HG02973 (cell line): ENCODE data around the gene HEYL.

Source experiments
- ATAC-seq: cut with Tn5 transposase; IDR thresholded peaks from one replicate; pipeline ENCODE4 v1.9.1; 2021; ENCODE audit warnings: moderate library complexity; ENCODE audit not compliant: unreplicated experiment

The HEYL gene

DNA sequence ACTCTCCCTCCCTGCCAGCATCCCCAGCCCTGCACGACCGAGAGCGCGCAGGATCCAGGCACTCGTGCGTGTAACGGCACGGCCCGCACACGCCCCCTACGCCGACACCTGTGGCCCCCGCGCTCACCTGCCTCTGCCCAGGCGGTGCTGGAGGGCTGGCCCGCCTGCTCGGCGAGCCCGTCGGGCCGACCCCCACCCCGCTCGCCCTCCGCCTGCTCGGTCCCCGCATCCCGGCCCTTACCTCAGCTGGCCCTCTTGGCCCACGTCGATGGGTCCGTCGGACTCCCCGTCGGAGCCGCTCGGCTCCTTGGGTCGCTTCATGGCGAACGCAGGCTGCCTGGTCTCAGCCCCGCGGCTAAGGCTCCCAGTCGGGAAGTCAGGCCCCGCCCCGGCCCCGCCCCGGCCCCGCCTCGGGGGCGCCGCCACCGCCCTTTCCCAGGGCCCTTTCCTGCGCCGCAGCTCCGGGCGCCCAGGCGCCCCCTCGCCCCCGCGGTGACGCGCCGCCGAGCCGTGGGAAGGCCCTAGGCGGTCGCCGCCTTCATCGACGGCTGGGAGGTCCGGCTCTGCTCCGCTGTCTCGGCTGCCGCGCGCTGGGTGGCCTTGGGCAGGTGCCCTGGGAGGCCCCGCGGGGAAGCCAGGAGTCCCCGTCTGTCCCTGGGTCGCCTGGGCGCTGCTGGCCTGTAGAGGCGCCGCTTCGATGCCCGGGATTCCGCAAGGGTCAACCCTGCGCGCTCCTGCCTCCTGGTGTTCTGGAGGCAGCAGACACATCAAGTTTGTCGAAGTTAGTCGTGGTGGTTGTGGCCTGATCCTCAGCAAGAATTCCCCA is at the start of gene HEYL:
HEYL (minus strand) TSS at position 339 of the 826 bp plus-strand sequence; CDS start at position 321, 18 bp downstream.
- ATAC-seq, result no peak

GRCh38 chr1:39689214-39689613 is 49.8 kb upstream of the HEYL start:
- no peak for ATAC-seq

GRCh38 chr1:39688706-39689105 is 49.3 kb upstream of the HEYL start:
- ATAC-seq, result no peak

- no peak for ATAC-seq
These were observed 47.8 kb upstream of the HEYL start for GRCh38 chr1:39687243-39687642.

DNA sequence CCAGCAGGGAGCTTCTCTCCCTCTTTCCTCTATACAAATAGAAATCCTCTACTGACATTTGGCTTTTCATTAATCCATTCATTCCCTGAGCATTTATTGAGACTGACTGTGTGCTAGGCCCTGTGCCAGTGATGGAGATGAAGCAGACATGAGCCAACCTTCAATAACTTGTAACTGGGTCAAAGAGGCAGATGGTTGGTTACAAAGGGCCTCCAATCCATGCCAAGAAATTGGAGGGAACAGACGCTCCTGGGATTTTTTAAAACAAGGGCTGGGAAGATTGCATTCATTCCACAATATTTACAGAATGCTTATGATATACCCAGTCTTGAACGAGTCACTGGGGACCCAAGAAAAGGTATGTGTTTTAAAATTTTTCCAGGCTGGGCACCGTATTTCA is 45.6 kb upstream of the HEYL start:
- no peak for ATAC-seq

DNA sequence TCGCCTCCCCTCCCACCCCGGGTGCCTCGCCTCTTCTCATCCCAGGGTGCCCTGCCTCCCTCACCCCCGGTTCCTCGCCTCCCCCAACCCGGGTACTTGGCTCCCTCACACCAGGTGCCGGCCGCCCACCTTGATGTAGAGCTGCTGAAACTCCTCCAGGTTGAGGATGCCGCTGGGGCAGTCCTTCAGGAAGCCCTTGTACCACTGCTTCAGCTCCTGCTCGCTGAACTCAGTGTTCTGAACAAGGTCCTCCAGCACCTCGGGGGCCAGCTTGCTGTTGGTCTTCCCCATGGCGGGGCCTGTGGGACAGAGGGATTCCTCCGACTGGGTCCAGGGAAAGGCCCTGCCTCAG is 44.8 kb upstream of the HEYL start:
- ATAC-seq, result no peak

DNA sequence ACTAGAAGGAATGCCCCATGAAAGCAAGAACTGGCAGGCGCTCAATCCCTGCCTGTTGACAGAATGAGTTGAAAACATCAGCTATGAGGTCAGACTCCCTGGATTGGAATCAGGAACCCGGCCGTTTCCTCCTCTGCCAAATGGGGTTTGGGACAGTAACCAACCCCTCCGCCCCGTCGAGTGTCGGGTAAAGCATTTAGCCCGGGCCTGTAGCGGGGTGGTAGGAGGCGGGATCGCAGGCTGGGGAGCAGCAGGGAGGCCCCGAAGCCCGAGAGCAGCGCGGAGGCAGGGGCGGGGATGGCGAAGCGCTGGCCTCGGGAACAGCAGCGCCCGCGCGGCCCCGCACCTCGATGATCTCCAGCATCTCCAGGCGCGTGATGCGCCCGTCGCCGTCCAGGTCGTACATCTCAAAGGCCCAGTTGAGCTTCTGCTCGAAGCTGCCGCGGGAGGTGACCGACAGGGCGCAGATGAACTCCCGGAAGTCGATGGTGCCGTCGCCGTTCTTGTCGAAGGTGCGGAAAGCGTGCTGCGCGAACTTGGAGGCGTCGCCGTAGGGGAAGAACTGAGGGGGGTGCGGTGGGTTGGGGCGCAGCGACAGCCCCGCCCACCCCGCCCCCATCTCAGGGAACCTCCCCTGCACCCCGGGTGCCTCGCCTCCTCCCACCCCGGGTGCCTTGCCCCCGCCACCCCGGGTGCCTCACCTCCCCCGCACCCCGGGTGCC is 44.3 kb upstream of the HEYL start:
- ATAC-seq, result no peak

GRCh38 chr1:39681999-39682398 is 42.6 kb upstream of the HEYL start:
- no peak for ATAC-seq

GRCh38 chr1:39681294-39681693 is 41.9 kb upstream of the HEYL start:
- no peak for ATAC-seq

GRCh38 chr1:39680751-39681150 is 41.3 kb upstream of the HEYL start:
- no peak for ATAC-seq

- ATAC-seq, result no peak
These were observed 40.4 kb upstream of the HEYL start for GRCh38 chr1:39679821-39680220.

DNA sequence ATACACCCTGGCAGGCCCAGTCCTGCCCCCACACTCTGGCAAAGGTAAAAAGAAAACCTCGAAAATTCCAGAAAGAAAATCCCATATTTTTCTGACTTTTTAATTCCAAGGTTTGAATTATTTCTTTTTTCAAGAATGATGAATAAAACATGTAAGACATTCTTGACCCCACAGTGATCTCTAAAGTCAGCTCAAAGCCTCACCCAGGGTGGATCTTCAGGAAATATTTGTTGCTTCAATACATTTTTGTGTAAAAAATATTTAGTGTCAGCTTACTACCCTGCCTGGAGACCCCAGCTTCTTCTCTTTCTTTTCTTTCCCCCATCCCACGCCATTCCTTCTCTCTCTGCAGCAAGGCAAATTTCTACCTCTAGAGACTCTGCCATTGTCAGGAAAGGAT is 39.4 kb upstream of the HEYL start:
- no peak for ATAC-seq

GRCh38 chr1:39677645-39678044 is 38.2 kb upstream of the HEYL start:
- ATAC-seq, result no peak

- ATAC-seq, result no peak
These were observed 37.6 kb upstream of the HEYL start for GRCh38 chr1:39676948-39677548.

DNA sequence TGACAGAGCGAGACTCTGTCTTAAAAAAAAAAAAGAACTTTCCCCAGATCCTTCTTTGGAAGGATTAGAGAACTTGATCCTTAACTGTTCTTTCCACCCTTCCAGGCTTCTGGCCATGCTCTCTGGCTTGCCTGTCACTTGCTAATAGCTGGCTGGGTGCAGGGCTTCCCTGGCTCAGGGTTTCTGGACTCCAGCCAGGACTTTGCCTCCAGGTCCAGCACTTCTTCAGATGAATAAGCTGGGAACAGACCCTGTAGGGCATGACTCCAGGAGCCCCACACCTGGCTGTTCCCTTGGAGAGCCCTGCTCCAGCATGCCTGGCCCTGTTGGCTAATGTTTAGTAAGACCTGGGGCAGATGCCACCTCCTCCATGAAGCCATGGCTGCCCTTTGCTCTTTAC is 35.8 kb upstream of the HEYL start:
- ATAC-seq, result no peak

DNA sequence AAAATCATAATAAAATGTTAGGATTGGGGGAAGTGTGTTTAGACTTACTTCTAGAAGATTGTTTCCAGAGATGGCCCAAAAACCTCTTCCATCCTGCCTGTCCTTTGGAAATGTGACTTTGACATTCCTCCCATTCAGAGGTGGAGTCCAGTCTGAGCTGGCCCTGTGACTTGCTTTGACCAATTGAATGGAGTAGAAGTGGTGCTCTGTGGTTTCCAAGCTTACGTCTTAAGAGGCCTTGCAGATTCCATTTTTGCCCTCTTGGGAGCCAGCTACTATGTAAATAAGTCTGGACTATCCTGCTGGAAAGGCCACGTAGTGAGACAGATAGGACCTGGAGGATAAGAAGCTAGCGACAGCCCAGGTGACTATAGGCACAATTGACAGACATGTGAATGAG is 33.8 kb upstream of the HEYL start:
- no peak for ATAC-seq

DNA sequence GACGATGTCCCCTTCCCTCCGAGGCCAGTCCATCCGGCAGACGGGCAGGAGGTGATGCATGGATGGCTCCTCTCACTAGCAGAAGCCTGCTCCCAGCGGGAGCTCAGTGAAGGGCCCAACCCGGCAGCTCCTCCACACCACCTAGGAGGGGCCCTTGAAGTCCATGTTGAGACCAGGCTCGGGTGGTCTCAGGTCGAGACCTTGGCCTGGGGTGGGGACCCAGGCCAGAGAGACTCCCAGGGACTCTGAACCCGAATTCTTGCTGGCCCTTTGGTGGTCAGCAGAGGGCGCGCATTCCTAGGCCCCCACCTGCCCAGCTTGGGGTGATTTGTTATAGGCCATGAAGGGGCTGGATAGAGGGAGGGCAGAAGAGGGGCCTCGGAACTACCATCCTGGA is 33.1 kb upstream of the HEYL start:
- no peak for ATAC-seq

DNA sequence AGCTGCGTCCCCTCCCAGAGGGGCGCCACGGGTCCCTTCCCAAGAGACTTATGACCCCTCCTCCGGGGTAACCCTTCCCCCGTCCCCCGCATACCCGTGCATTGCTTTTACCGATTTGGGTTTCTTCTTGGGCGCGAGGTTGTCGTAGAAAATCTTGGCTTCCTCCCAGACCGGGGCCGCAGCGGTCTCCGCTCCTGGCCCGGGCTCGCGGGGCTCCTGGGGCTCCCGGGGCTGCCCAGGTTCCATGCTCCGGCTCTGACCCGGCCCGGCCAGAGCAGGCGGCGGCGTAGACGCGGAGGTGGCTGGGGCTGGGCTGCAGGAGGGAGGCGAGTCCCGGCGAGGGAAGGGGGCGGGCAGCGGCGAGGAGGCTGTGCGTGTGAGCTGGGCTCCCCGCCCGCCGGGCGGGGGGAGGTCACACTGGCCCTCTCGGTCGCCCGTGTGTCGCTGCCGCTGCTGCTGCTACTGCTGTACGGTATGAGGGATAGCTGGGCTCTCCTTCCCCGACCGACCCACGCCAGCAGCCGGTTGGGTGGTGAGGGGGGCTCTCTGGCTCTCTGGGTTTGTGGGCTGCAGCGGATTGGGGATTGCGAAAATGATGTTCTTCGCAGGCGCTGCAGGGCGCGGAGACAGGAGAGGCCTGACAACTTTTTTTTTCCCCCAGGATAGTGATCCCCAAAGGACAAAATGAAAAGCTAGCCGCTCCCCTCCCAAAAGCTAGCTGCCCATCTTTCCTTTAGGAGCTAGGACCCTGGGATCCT is 32.5 kb upstream of the HEYL start, which contains the start of gene NT5C1A:
NT5C1A (minus strand) TSS at position 315 of the 758 bp plus-strand sequence; CDS start at position 246, 69 bp downstream.
- ATAC-seq, result no peak

- no peak for ATAC-seq
These were observed 32.0 kb upstream of the HEYL start for GRCh38 chr1:39671433-39671792.

- no peak for ATAC-seq
These were observed 31.2 kb upstream of the HEYL start for GRCh38 chr1:39670689-39671088.

GRCh38 chr1:39668894-39669293 is 29.5 kb upstream of the HEYL start:
- ATAC-seq, result no peak
